ENCODE measurements around the gene NRCAM.
"Not testable (repeated sequence)": the region's sequence is repeated elsewhere in the genome, so short reads cannot be mapped to it uniquely, and the experiment has no call there.

Gene NRCAM

GRCh38 chr7:108484137-108484536 lies 27.9 kb upstream of the NRCAM start:
- Histone ChIP-seq H3K36me3 (ENCODE audit: control insufficient read depth, insufficient read depth, low read length) (no peaks in the 10 kb centered on the region), H3K9me3 (ENCODE audit: control insufficient read depth, low read length) (no peaks in the 10 kb centered on the region), H3K4me1 (ENCODE audit: control insufficient read depth, insufficient read depth, low read length, poor library complexity, severe bottlenecking) (peaks cover 8% of the 10 kb centered on the region), H3K4me3 (ENCODE audit: extremely low read depth, insufficient read depth, low read length, poor library complexity, severe bottlenecking) (no peak overlapping the region), H3K27ac (ENCODE audit: low read depth, low read length, severe bottlenecking) (no peak overlapping the region)
- WGBS, 2 experiments (ENCODE audit: insufficient coverage in 2 of 2) = 94 to 100% methylated on average over 1 of the region's 1 CpG

DNA sequence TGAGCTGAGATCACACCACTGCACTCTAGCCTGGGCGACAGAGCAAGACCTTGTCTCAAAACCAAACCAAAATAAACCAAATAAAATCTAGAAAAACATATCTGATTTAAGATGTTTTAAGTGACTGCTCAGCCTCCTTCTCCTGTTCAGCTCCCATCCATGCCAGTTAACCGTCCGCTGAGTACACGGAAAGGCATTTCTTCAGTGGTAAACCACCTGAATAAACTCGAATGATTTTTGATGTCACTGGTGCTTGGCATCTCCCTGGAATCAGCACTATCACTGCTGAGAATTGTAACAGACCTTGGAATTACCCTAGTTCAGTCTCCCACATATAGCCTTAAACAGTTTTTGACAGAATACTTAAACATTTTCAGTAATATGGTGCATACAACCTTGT lies 24.1 kb upstream of the NRCAM start:
- Histone ChIP-seq H3K9me3 (ENCODE audit: control insufficient read depth, low read length) (no peaks in the 10 kb centered on the region), H3K4me3 (ENCODE audit: extremely low read depth, insufficient read depth, low read length, poor library complexity, severe bottlenecking) (no peak overlapping the region), H3K36me3 (ENCODE audit: control insufficient read depth, insufficient read depth, low read length) (no peaks in the 10 kb centered on the region), H3K27ac (ENCODE audit: low read depth, low read length, severe bottlenecking) (no peak overlapping the region), H3K4me1 (ENCODE audit: control insufficient read depth, insufficient read depth, low read length, poor library complexity, severe bottlenecking) (no peaks in the 10 kb centered on the region)
- WGBS, 2 experiments (ENCODE audit: insufficient coverage in 2 of 2) = 97 to 100% methylated on average over 4 of the region's 5 CpGs

DNA sequence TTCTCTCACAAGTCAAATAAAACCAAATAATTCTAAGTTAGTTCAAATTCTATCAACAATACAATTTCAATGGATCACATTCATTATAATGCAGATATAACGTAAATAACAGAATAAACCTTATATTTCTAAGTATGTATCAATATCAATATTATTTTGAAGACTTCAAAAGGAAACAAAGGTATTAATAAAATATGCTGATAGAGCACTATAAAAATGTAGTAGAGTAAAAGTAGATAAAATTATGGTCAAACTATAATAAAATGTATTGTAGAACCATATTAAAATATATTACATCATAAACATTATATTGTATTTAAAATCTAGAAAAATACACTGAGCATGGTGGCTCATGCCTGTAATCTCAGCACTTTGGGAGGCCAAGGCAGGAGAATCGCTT lies 23.5 kb upstream of the NRCAM start:
- Histone ChIP-seq H3K9me3 (ENCODE audit: control insufficient read depth, low read length) (no peaks in the 10 kb centered on the region), H3K36me3 (ENCODE audit: control insufficient read depth, insufficient read depth, low read length) (no peaks in the 10 kb centered on the region), H3K27ac (ENCODE audit: low read depth, low read length, severe bottlenecking) (no peak overlapping the region), H3K4me3 (ENCODE audit: extremely low read depth, insufficient read depth, low read length, poor library complexity, severe bottlenecking) (no peak overlapping the region), H3K4me1 (ENCODE audit: control insufficient read depth, insufficient read depth, low read length, poor library complexity, severe bottlenecking) (no peaks in the 10 kb centered on the region)
- WGBS, 2 experiments (ENCODE audit: insufficient coverage in 2 of 2) = 79 to 86% methylated on average over 1 of the region's 2 CpGs

GRCh38 chr7:108479118-108479517 lies 22.9 kb upstream of the NRCAM start:
- H3K9me3 ChIP-seq (ENCODE audit: control insufficient read depth, low read length) = no peaks in the 10 kb centered on the region
- no peak overlapping the region for H3K27ac ChIP-seq (ENCODE audit: low read depth, low read length, severe bottlenecking)

DNA sequence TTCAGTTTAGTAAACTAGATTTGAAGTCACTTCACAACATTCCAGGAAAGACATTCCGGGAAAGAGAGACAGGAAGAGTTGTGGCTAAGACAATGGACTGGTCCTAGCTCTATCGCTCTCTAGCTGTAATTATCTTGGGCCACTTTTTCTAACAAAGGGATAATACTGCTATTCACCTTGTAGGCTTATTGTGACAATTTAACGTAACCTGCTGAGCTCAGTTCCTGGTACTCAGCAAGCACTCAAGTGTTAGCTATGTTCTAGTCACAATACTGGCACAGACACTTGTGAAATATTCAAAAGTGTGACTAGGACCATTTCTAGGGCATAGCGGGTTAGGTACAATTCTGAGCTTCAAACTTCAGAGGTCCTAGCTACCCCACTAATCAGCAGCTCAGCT lies 12.0 kb upstream of the NRCAM start:
- 48 to 78% methylated on average over 3 of the region's 4 CpGs for WGBS, 2 experiments (ENCODE audit: insufficient coverage in 2 of 2)
- Histone ChIP-seq H3K4me1 (ENCODE audit: control insufficient read depth, insufficient read depth, low read length, poor library complexity, severe bottlenecking) (no peaks in the 10 kb centered on the region), H3K4me3 (ENCODE audit: extremely low read depth, insufficient read depth, low read length, poor library complexity, severe bottlenecking) (no peak overlapping the region), H3K36me3 (ENCODE audit: control insufficient read depth, insufficient read depth, low read length) (peaks cover 7% of the 10 kb centered on the region), H3K9me3 (ENCODE audit: control insufficient read depth, low read length) (no peaks in the 10 kb centered on the region), H3K27ac (ENCODE audit: low read depth, low read length, severe bottlenecking) (no peak overlapping the region)

More at GRCh38 chr7:108479118-108479517, 22.9 kb upstream of the NRCAM start:
- Histone ChIP-seq H3K36me3 (ENCODE audit: control insufficient read depth, insufficient read depth, low read length) (no peaks in the 10 kb centered on the region), H3K4me1 (ENCODE audit: control insufficient read depth, insufficient read depth, low read length, poor library complexity, severe bottlenecking) (no peaks in the 10 kb centered on the region), H3K4me3 (ENCODE audit: extremely low read depth, insufficient read depth, low read length, poor library complexity, severe bottlenecking) (no peak overlapping the region)
- 88 to 90% methylated on average over 2 to 3 of the region's 5 CpGs for WGBS, 2 experiments (ENCODE audit: insufficient coverage in 2 of 2)

GRCh38 chr7:108467391-108467790 lies 11.2 kb upstream of the NRCAM start:
- Histone ChIP-seq H3K27ac (ENCODE audit: low read depth, low read length, severe bottlenecking) (no peak overlapping the region), H3K4me3 (ENCODE audit: extremely low read depth, insufficient read depth, low read length, poor library complexity, severe bottlenecking) (no peak overlapping the region), H3K36me3 (ENCODE audit: control insufficient read depth, insufficient read depth, low read length) (peaks cover under 1% of the 10 kb centered on the region), H3K9me3 (ENCODE audit: control insufficient read depth, low read length) (no peaks in the 10 kb centered on the region), H3K4me1 (ENCODE audit: control insufficient read depth, insufficient read depth, low read length, poor library complexity, severe bottlenecking) (no peaks in the 10 kb centered on the region)
- 80 to 100% methylated on average over 1 to 2 of the region's 2 CpGs for WGBS, 2 experiments (ENCODE audit: insufficient coverage in 2 of 2)

GRCh38 chr7:108466322-108466721 lies 10.1 kb upstream of the NRCAM start:
- H3K36me3 ChIP-seq (ENCODE audit: control insufficient read depth, insufficient read depth, low read length); H3K4me3 ChIP-seq (ENCODE audit: extremely low read depth, insufficient read depth, low read length, poor library complexity, severe bottlenecking); H3K27ac ChIP-seq (ENCODE audit: low read depth, low read length, severe bottlenecking); H3K4me1 ChIP-seq (ENCODE audit: control insufficient read depth, insufficient read depth, low read length, poor library complexity, severe bottlenecking); H3K9me3 ChIP-seq (ENCODE audit: control insufficient read depth, low read length): not testable (repeated sequence)
- no CpG with 5 or more reads among the region's 2 CpGs for WGBS, 2 experiments (ENCODE audit: insufficient coverage in 2 of 2)

GRCh38 chr7:108464743-108465142 lies 8.5 kb upstream of the NRCAM start:
- Histone ChIP-seq H3K36me3 (ENCODE audit: control insufficient read depth, insufficient read depth, low read length) (no peaks in the 10 kb centered on the region), H3K4me3 (ENCODE audit: extremely low read depth, insufficient read depth, low read length, poor library complexity, severe bottlenecking) (no peak overlapping the region), H3K9me3 (ENCODE audit: control insufficient read depth, low read length) (no peaks in the 10 kb centered on the region), H3K4me1 (ENCODE audit: control insufficient read depth, insufficient read depth, low read length, poor library complexity, severe bottlenecking) (no peaks in the 10 kb centered on the region), H3K27ac (ENCODE audit: low read depth, low read length, severe bottlenecking) (no peak overlapping the region)
- no CpG with 5 or more reads among the region's 2 CpGs for WGBS, 2 experiments (ENCODE audit: insufficient coverage in 2 of 2)

DNA sequence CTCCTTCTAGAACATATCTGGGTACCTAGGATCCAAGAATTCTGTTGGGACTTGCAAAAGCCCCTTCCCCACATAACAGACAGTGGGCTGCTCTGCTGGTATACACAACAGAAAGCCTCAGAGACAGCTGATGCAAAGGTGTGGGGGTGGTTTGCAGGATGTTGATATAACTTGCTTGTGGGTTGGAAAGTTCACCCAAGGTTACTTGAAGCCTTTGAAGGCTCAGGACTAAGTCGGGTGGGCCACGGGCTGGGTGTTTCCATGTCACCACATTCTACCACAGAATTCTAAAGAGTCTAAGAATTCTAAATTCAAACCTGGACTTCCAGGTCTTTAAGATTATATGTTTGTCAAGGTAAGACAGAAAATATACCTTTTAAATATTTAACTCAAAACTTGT lies 7.4 kb upstream of the NRCAM start:
- no peaks in the 10 kb centered on the region for H3K4me1 ChIP-seq (ENCODE audit: control insufficient read depth, insufficient read depth, low read length, poor library complexity, severe bottlenecking)
- H3K27ac ChIP-seq (ENCODE audit: low read depth, low read length, severe bottlenecking) = no peak overlapping the region
- no peaks in the 10 kb centered on the region for H3K9me3 ChIP-seq (ENCODE audit: control insufficient read depth, low read length)
- WGBS, 2 experiments (ENCODE audit: insufficient coverage in 2 of 2) = no CpG with 5 or more reads among the region's 2 CpGs
- no peak overlapping the region for H3K4me3 ChIP-seq (ENCODE audit: extremely low read depth, insufficient read depth, low read length, poor library complexity, severe bottlenecking)
- H3K36me3 ChIP-seq (ENCODE audit: control insufficient read depth, insufficient read depth, low read length) = no peaks in the 10 kb centered on the region

GRCh38 chr7:108461840-108462239 lies 5.6 kb upstream of the NRCAM start:
- H3K27ac ChIP-seq (ENCODE audit: low read depth, low read length, severe bottlenecking) = no peak overlapping the region
- WGBS, 2 experiments (ENCODE audit: insufficient coverage in 2 of 2) = 80 to 90% methylated on average over 1 to 3 of the region's 3 CpGs

DNA sequence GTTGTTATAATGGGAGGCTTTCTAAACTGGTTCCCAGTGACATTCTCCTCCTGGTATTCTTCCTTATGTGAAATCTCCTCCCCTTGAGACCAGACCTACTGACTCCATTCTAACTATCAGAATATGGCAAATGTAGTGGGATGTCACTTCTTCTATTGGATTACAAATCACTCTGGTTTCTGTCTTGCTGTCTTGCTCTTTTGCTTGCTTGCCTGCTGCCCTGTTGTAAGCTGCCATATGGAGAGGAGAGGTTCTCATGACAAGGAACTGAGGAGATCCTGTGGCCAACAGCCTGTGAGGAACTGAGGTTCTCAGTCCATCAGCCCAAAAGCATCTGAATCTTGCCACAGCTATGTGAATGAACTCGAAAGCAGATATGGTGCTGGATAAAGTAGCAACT lies 4.7 kb upstream of the NRCAM start:
- H3K4me3 ChIP-seq (ENCODE audit: extremely low read depth, insufficient read depth, low read length, poor library complexity, severe bottlenecking) = no peak overlapping the region
- no peaks in the 10 kb centered on the region for H3K4me1 ChIP-seq (ENCODE audit: control insufficient read depth, insufficient read depth, low read length, poor library complexity, severe bottlenecking)
- H3K27ac ChIP-seq (ENCODE audit: low read depth, low read length, severe bottlenecking) = no peak overlapping the region
- no peaks in the 10 kb centered on the region for H3K9me3 ChIP-seq (ENCODE audit: control insufficient read depth, low read length)
- WGBS, 2 experiments (ENCODE audit: insufficient coverage in 2 of 2) = 100% methylated on average over 1 of the region's 1 CpG; no CpG with 5 or more reads in 1 of the 2 experiments
- H3K36me3 ChIP-seq (ENCODE audit: control insufficient read depth, insufficient read depth, low read length) = no peaks in the 10 kb centered on the region

More at GRCh38 chr7:108461840-108462239, 5.6 kb upstream of the NRCAM start:
- Histone ChIP-seq H3K4me3 (ENCODE audit: extremely low read depth, insufficient read depth, low read length, poor library complexity, severe bottlenecking) (no peak overlapping the region), H3K36me3 (ENCODE audit: control insufficient read depth, insufficient read depth, low read length) (no peaks in the 10 kb centered on the region), H3K4me1 (ENCODE audit: control insufficient read depth, insufficient read depth, low read length, poor library complexity, severe bottlenecking) (no peaks in the 10 kb centered on the region), H3K9me3 (ENCODE audit: control insufficient read depth, low read length) (no peaks in the 10 kb centered on the region)
